Putamen (tissue), 1 donor: ENCODE measurements around the gene AMZ1.
"Not testable (repeated sequence)": the region's sequence is repeated elsewhere in the genome, so short reads cannot be mapped to it uniquely, and the experiment has no call there.

ENCODE experiments used
- DNase-seq: peaks from one replicate; pipeline ENCODE4 v3.0.0-alpha.2; 2016; ENCODE audit warnings: low spot score

The AMZ1 gene

GRCh38 chr7:2728316-2729030 lies 40.5 kb downstream of the AMZ1 start:
- DNase-seq = no peak

GRCh38 chr7:2729031-2729892 lies 41.3 kb downstream of the AMZ1 start:
- no peak for DNase-seq

GRCh38 chr7:2729893-2730716 lies 42.1 kb downstream of the AMZ1 start:
- DNase-seq = peak; percentile 63

- DNase-seq = no peak
These were observed 43.1 kb downstream of the AMZ1 start for GRCh38 chr7:2730846-2731770.

- no peak for DNase-seq
These were observed 44.4 kb downstream of the AMZ1 start for GRCh38 chr7:2732388-2732787.

GRCh38 chr7:2732959-2733584 lies 45.1 kb downstream of the AMZ1 start:
- peak; percentile 61 for DNase-seq

GRCh38 chr7:2734084-2734686 lies 46.2 kb downstream of the AMZ1 start:
- DNase-seq = no peak

- no peak for DNase-seq
These were observed 47.0 kb downstream of the AMZ1 start for GRCh38 chr7:2734751-2735571.

GRCh38 chr7:2735744-2736143 lies 47.7 kb downstream of the AMZ1 start:
- DNase-seq = no peak

- no peak for DNase-seq
These were observed 48.5 kb downstream of the AMZ1 start for GRCh38 chr7:2736411-2736914.

GRCh38 chr7:2737005-2737743 lies 49.2 kb downstream of the AMZ1 start:
- not testable (repeated sequence) for DNase-seq

GRCh38 chr7:2737771-2738540 lies 50.0 kb downstream of the AMZ1 start:
- DNase-seq = no peak

GRCh38 chr7:2738766-2739549 lies 51.0 kb downstream of the AMZ1 start:
- no peak for DNase-seq

- DNase-seq = not testable (repeated sequence)
These were observed 55.7 kb downstream of the AMZ1 start for GRCh38 chr7:2743523-2744185.

- not testable (repeated sequence) for DNase-seq
These were observed 60.7 kb downstream of the AMZ1 start for GRCh38 chr7:2748684-2749083.

GRCh38 chr7:2750004-2750407 lies 62.0 kb downstream of the AMZ1 start:
- DNase-seq = no peak
